ENCODE measurements around the gene ARHGAP25. TPM values are rescaled to one million over a fixed set of nuclear protein-coding genes. Genes with fewer than 3 reads are reported as not detected.

The ARHGAP25 gene
- total and polyA plus RNA-seq, 2 donors (not counting 1 experiment from before 2014, with no cell fraction given): 2.7 to 5.8 TPM

GRCh38 chr2:68768951-68769350, 34.3 kb downstream of the ARHGAP25 start:
- H3K4me2 ChIP-seq (ENCODE audit: extremely low read depth, insufficient read depth, low read length): no peak overlapping the region
- H3K27me3 ChIP-seq (ENCODE audit: control insufficient read depth, insufficient read depth, low read length): no peaks in the 10 kb centered on the region
- no peak overlapping the region for H3K27ac ChIP-seq (ENCODE audit: insufficient read depth, low read length)
- no peaks in the 10 kb centered on the region for H3K36me3 ChIP-seq (ENCODE audit: control insufficient read depth, insufficient read depth, low read length)
- H3K9ac ChIP-seq (ENCODE audit: insufficient read depth, low read length): no peak overlapping the region
- no peaks in the 10 kb centered on the region for H4K20me1 ChIP-seq (ENCODE audit: control insufficient read depth, extremely low read depth, insufficient read depth, low read length)
- H3K4me1 ChIP-seq (ENCODE audit: control insufficient read depth, extremely low read depth, insufficient read depth, low read length): peaks cover 11% of the 10 kb centered on the region
- H3K79me2 ChIP-seq (ENCODE audit: control insufficient read depth, insufficient read depth, low read length): no peaks in the 10 kb centered on the region
- no peak for TF ChIP-seq EZH2 (IDR thresholded peaks at IDR 0.05; ENCODE audit: low read length, missing control alignments)
- TF ChIP-seq, protein P1, sequence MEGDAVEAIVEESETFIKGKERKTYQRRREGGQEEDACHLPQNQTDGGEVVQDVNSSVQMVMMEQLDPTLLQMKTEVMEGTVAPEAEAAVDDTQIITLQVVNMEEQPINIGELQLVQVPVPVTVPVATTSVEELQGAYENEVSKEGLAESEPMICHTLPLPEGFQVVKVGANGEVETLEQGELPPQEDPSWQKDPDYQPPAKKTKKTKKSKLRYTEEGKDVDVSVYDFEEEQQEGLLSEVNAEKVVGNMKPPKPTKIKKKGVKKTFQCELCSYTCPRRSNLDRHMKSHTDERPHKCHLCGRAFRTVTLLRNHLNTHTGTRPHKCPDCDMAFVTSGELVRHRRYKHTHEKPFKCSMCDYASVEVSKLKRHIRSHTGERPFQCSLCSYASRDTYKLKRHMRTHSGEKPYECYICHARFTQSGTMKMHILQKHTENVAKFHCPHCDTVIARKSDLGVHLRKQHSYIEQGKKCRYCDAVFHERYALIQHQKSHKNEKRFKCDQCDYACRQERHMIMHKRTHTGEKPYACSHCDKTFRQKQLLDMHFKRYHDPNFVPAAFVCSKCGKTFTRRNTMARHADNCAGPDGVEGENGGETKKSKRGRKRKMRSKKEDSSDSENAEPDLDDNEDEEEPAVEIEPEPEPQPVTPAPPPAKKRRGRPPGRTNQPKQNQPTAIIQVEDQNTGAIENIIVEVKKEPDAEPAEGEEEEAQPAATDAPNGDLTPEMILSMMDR (conservative IDR thresholded peaks at IDR 0.05 in 1 of 2, IDR thresholded peaks at IDR 0.05 in 1 of 2; ENCODE audit: low read depth in 1 of 2, low read length in 2 of 2): no peak
- no peak overlapping the region for H3K4me3 ChIP-seq (replicated peaks in 1 of 4; ENCODE audit: control extremely low read depth in 1 of 4, insufficient read depth in 1 of 4, low read depth in 3 of 4, low read length in 4 of 4)
- no peak overlapping the region for H2AFZ ChIP-seq (ENCODE audit: low read length)
- no peak for DNase-seq (ENCODE audit: low read depth in 2 of 2)
- no peaks in the 10 kb centered on the region for H3K9me3 ChIP-seq (ENCODE audit: control insufficient read depth, insufficient read depth, low read depth, low read length)

DNA sequence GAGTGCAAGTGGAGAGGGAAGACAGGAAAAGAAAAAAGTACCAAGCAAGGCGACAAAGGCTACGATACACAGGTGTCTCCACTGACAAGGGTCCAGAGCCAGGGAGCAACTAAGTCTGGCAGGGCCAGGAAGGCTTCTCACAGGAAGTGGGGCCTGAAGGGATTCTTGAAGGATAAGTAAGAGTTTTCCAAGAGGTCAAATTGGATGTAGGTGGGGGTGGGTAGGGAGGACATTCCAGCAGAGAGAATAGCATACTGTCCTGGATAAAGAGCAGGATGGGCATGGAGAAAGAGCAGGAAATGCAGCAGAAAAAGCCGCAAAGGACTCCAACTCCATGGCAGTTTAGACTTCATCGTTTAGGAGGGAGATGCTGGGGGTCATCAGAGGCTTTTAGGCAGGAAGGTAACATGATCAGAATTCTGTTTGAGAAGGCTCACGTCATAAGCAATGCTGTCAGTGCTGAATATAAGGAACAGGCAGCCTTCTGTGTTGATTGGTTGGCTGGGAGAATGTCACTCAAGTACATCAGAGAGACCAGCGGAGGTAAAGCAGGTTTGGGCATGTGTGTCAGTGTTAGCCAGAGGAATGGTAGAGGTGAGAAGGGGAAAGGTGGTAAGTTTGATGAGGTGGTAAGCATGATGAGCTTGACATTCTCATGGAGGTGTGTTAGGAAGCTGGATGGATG, 35.1 kb downstream of the ARHGAP25 start:
- DNase-seq (ENCODE audit: low read depth in 2 of 2): peak in 1 of 2 donors; percentile 47
- Histone ChIP-seq H3K4me3 (replicated peaks in 1 of 4; ENCODE audit: control extremely low read depth in 1 of 4, insufficient read depth in 1 of 4, low read depth in 3 of 4, low read length in 4 of 4) (no peak overlapping the region), H3K9me3 (ENCODE audit: control insufficient read depth, insufficient read depth, low read depth, low read length) (no peaks in the 10 kb centered on the region), H2AFZ (ENCODE audit: low read length) (no peak overlapping the region), H3K36me3 (ENCODE audit: control insufficient read depth, insufficient read depth, low read length) (no peaks in the 10 kb centered on the region), H3K4me1 (ENCODE audit: control insufficient read depth, extremely low read depth, insufficient read depth, low read length) (peaks cover 11% of the 10 kb centered on the region), H3K9ac (ENCODE audit: insufficient read depth, low read length) (no peak overlapping the region), H3K79me2 (ENCODE audit: control insufficient read depth, insufficient read depth, low read length) (no peaks in the 10 kb centered on the region), H4K20me1 (ENCODE audit: control insufficient read depth, extremely low read depth, insufficient read depth, low read length) (no peaks in the 10 kb centered on the region), H3K4me2 (ENCODE audit: extremely low read depth, insufficient read depth, low read length) (no peak overlapping the region), H3K27me3 (ENCODE audit: control insufficient read depth, insufficient read depth, low read length) (no peaks in the 10 kb centered on the region), H3K27ac (ENCODE audit: insufficient read depth, low read length) (no peak overlapping the region)
- TF ChIP-seq, protein P1 (conservative IDR thresholded peaks at IDR 0.05 in 1 of 2, IDR thresholded peaks at IDR 0.05 in 1 of 2; ENCODE audit: low read depth in 1 of 2, low read length in 2 of 2): no peak
- TF ChIP-seq EZH2 (IDR thresholded peaks at IDR 0.05; ENCODE audit: low read length, missing control alignments): no peak

DNA sequence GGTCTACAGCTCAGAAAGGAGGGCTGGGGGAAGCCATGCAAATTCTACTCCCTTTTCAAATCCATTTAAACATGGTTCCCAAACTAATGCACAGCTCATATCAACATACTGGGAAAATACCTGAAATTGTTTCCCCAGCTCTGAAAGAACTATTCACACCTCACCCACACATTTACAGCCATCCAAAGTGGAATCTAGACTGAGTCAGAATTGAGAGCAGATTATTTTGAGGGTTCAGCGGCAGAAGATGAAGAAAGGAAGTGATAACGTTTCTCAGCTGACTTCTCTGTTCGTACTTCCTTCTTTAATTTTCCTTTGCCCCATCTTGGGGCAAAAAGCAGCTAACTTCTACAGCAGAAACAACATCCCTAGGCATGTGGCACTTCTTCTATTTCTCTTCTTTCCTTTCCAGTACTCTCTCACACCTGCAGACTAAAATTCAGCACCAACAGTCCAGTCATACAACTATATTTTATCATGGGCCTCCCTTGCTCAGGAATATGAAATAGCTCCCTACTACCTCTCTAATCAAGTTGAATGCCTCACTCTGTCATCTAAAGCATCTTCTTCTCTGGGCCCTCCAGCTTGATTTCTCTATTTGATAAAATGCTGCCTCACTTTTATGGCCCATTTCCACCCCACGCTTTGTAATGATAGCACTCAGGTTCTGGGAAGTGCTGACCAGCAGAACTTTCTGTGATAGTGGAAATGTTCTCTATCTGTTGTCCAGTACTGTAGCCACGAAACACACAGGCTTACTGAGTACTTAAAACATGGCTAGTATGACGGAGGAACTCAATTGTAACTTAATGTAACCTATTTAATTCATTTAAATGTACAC, 35.9 kb downstream of the ARHGAP25 start:
- no peaks in the 10 kb centered on the region for H3K9me3 ChIP-seq (ENCODE audit: control insufficient read depth, insufficient read depth, low read depth, low read length)
- peak in 1 of 2 donors; percentile 56 for DNase-seq (ENCODE audit: low read depth in 2 of 2)
- H3K27ac ChIP-seq (ENCODE audit: insufficient read depth, low read length): no peak overlapping the region
- no peaks in the 10 kb centered on the region for H3K79me2 ChIP-seq (ENCODE audit: control insufficient read depth, insufficient read depth, low read length)
- H4K20me1 ChIP-seq (ENCODE audit: control insufficient read depth, extremely low read depth, insufficient read depth, low read length): no peaks in the 10 kb centered on the region
- peaks cover 10% of the 10 kb centered on the region for H3K4me1 ChIP-seq (ENCODE audit: control insufficient read depth, extremely low read depth, insufficient read depth, low read length)
- H3K9ac ChIP-seq (ENCODE audit: insufficient read depth, low read length): no peak overlapping the region
- no peaks in the 10 kb centered on the region for H3K36me3 ChIP-seq (ENCODE audit: control insufficient read depth, insufficient read depth, low read length)
- no peaks in the 10 kb centered on the region for H3K27me3 ChIP-seq (ENCODE audit: control insufficient read depth, insufficient read depth, low read length)
- no peak overlapping the region for H2AFZ ChIP-seq (ENCODE audit: low read length)
- no peak overlapping the region for H3K4me3 ChIP-seq (replicated peaks in 1 of 4; ENCODE audit: control extremely low read depth in 1 of 4, insufficient read depth in 1 of 4, low read depth in 3 of 4, low read length in 4 of 4)
- H3K4me2 ChIP-seq (ENCODE audit: extremely low read depth, insufficient read depth, low read length): no peak overlapping the region
- TF ChIP-seq, protein P1 (conservative IDR thresholded peaks at IDR 0.05 in 1 of 2, IDR thresholded peaks at IDR 0.05 in 1 of 2; ENCODE audit: low read depth in 1 of 2, low read length in 2 of 2): no peak
- TF ChIP-seq EZH2 (IDR thresholded peaks at IDR 0.05; ENCODE audit: low read length, missing control alignments): no peak

Data from fibroblast of lung (primary cell).